Heart left ventricle (tissue), 16 donors: Measurements from ENCODE around the gene CLDN6. TPM values are rescaled to one million over a fixed set of nuclear protein-coding genes. Genes with fewer than 3 reads are reported as not detected.
A peak's percentile ranks its signal among the peaks of the same experiment; 100 is the strongest.
"Not testable (repeated sequence)": the region's sequence is repeated elsewhere in the genome, so short reads cannot be mapped to it uniquely, and the experiment has no call there.

ENCODE experiments used
- ATAC-seq, 4 donors: fragments of 200-7000 bp; cut with Tn5 transposase; one replicate each; pipeline ENCODE4 v1.9.1; 2020 to 2022; ENCODE audit warnings: moderate library complexity in 4 of 4, mild to moderate bottlenecking in 3 of 4, moderate number of reproducible peaks in 1 of 4
- DNase-seq, 5 donors: peaks; one replicate each; pipeline ENCODE4 v3.0.0-alpha.2; 2020
- H3K27ac ChIP-seq, 12 donors: fragments of 200-600 bp; sonication (generic) in 4 of 12; one replicate each; pipeline versions ENCODE4 v1.5.0 to v1.8.0; 2016 to 2022; ENCODE audit warnings: mild to moderate bottlenecking in 2 of 12
- H3K27me3 ChIP-seq, 9 donors: fragments of 200-600 bp; sonication (generic) in 2 of 9; one replicate each; pipeline versions ENCODE4 v1.5.1 to v1.8.0; 2016 to 2022; ENCODE audit warnings: mild to moderate bottlenecking in 3 of 9
- H3K36me3 ChIP-seq, 9 donors: fragments of 200-600 bp; sonication (generic) in 2 of 9; one replicate each; pipeline versions ENCODE4 v1.5.0 to v1.8.0; 2018 to 2022; ENCODE audit warnings: mild to moderate bottlenecking in 2 of 9
- H3K4me1 ChIP-seq, 12 donors: fragments of 200-600 bp; sonication (generic) in 4 of 12; one replicate each; pipeline versions ENCODE4 v1.5.0 to v1.8.0; 2016 to 2022; ENCODE audit warnings: mild to moderate bottlenecking in 3 of 12
- H3K4me3 ChIP-seq, 12 donors: fragments of 200-600 bp; sonication (generic) in 4 of 12; one replicate each; pipeline versions ENCODE4 v1.5.0 to v1.8.0; 2017 to 2022; ENCODE audit warnings: mild to moderate bottlenecking in 9 of 12, moderate library complexity in 4 of 12
- H3K9me3 ChIP-seq, 12 donors: fragments of 200-600 bp; sonication (generic) in 4 of 12; one replicate each; pipeline versions ENCODE4 v1.5.0 to v1.8.0; 2016 to 2022; ENCODE audit warnings: mild to moderate bottlenecking in 1 of 12
- CTCF ChIP-seq, 12 donors: fragments of 200-600 bp; sonication (generic) in 4 of 12; IDR thresholded peaks; one replicate each; pipeline versions ENCODE4 v1.5.0 to v1.8.0; 2018 to 2022; ENCODE audit warnings: antibody characterized with exemption in 12 of 12, mild to moderate bottlenecking in 5 of 12
- POLR2A ChIP-seq, 2 donors: fragments of 450-650 bp; IDR thresholded peaks; one replicate each; pipeline ENCODE4 v1.6.1; 2017; ENCODE audit warnings: antibody characterized with exemption in 2 of 2, mild to moderate bottlenecking in 2 of 2, moderate library complexity in 2 of 2
- WGBS, 4 donors: extraction: QIAGEN DNeasy Blood & Tissue Kit in 2 of 4; methylation state at CpG; one replicate each; pipeline versions ENCODE4 v1.1.5 to v1.1.7; 2013 to 2018; 5-methylcytosine and 5-hydroxymethylcytosine counted together
- intact Hi-C, 10 donors: fragments of 100-400 bp; cut with DNase I; formaldehyde crosslinking; loops; one replicate each; pipeline versions ENCODE4 v1.11.1 to v1.14.2; 2022
- polyA plus RNA-seq, 2 donors: library from polyadenylated mRNA; stranded (reverse); fragments of 200-250 nt; gene quantifications; one replicate each; pipeline ENCODE4 v1.2.3, GENCODE V29; 2013
- total RNA-seq, 9 donors: library from RNA; depleted of rRNA in 2 of 9; stranded (reverse); fragments of >200 nt in 2 of 9; fragmentation: NEBNext Ultra II Directional in 3 of 9; extraction: Animal tissue kit (Norgen Biotek cat#: 25700) in 3 of 9; gene quantifications; one replicate each; pipeline versions ENCODE4 v1.1.0 to v1.2.4, GENCODE V29; 2016 to 2023
- donor health status: ischemic (EF 13 %, LVEDD 7.1; RV severe dilation, severe dysfunction).
- donor health status: healthy with polysubstance abuse.
- donor health status: DM: no; HTN: yes; CAD: no.
- donor health status: DM: no; HTN: no; CAD: no.
- donor health status: ischemic (EF 25% LVEDD 6.9; RV normal size, moderate dysfunction).
- donor health status: ischemic (EF 25% LVEDD 5.7; RV mildly dilated, moderate dysfunction).
- donor health status: healthy.
- donor health status: DM: yes; HTN: yes; CAD: no.
- donor health status: ischemic (EF 35%, LVEDD 5.7; RV mildly dilated, moderate dysfunction).
- donor health status: nonischemic (EF 11% LVEDD 7.7; RV severe dilation, severe dysfunction).
- donor health status: DM: yes; HTN: yes; CAD: no.
- donor health status: PGD.
- donor health status: ischemic (EF 29% LVEDD 5.4; RV normal size, mild dysfunction).
- donor health status: nonischemic (EF 23%, LVEDD 6.1; RV moderate dilation, normal function).

Gene CLDN6
- total and polyA plus RNA-seq, 11 donors, result 0.04 TPM; not detected in 10

- peak overlapping the region in 1 of 12 donors; percentile 67 for H3K27ac ChIP-seq
- ATAC-seq, result no peak
- intact Hi-C loops, result loop anchor here in 7 of 10 donors (5.0 to 10.0 kb wide), 6 partner anchors 47 to 400 kb away; partner anchors contain the start of gene ZNF205 (in 1 of the 7)
Measured at GRCh38 chr16:3054965-3055733, 37.2 kb upstream of the CLDN6 start.

GRCh38 chr16:3053330-3053710 is 35.3 kb upstream of the CLDN6 start:
- 87 to 90% (median 87%) methylated on average over 7 to 13 of the region's 13 CpGs; no CpG with 5 or more reads in 1 of the 4 donors for WGBS, 4 donors
- Histone ChIP-seq H3K4me1 (peaks cover 0 to 36% (median 5%) of the 10 kb centered on the region in 12 donors), H3K27me3 (peaks cover 0 to 20% (median 2%) of the 10 kb centered on the region in 9 donors)
- H3K9me3 ChIP-seq, H3K4me3 ChIP-seq, H3K27ac ChIP-seq, H3K36me3 ChIP-seq, DNase-seq: not testable (repeated sequence)
- intact Hi-C loops, result loop anchor here in 2 of 10 donors (10.0 kb wide), 2 partner anchors 111 to 401 kb away; no protein-coding TSS in a partner anchor
- peak in 2 of 4 donors; percentile 2 to 50 for ATAC-seq

More at GRCh38 chr16:3054965-3055733, 37.2 kb upstream of the CLDN6 start:
- H3K4me3 ChIP-seq, result peak overlapping the region in 1 of 12 donors; percentile 5
- no peaks in the 10 kb centered on the region for H3K9me3 ChIP-seq
- TF ChIP-seq POLR2A (IDR thresholded peaks at IDR 0.05) (no peak), CTCF (IDR thresholded peaks at IDR 0.05) (no peak)
- no peaks in the 10 kb centered on the region for H3K36me3 ChIP-seq
- H3K27me3 ChIP-seq, result peaks cover 0 to 1% (median 0%) of the 10 kb centered on the region in 9 donors
- H3K4me1 ChIP-seq, result peaks cover 0 to 39% (median 16%) of the 10 kb centered on the region in 12 donors
- WGBS, 4 donors, result 79 to 82% (median 81%) methylated on average over 17 of the region's 17 CpGs
- no peak for DNase-seq

GRCh38 chr16:3052571-3053329 is 34.8 kb upstream of the CLDN6 start:
- Histone ChIP-seq H3K27me3 (peaks cover 0 to 25% (median 4%) of the 10 kb centered on the region in 9 donors), H3K4me1 (peaks cover 0 to 32% (median 0%) of the 10 kb centered on the region in 12 donors)
- WGBS, 4 donors, result 83 to 95% (median 88%) methylated on average over 10 to 11 of the region's 12 CpGs
- H3K4me3 ChIP-seq, H3K36me3 ChIP-seq, DNase-seq, H3K27ac ChIP-seq, H3K9me3 ChIP-seq: not testable (repeated sequence)
- ATAC-seq, result peak in 1 of 4 donors; percentile 11
- intact Hi-C loops, result loop anchor here in 2 of 10 donors (10.0 kb wide), 2 partner anchors 112 to 402 kb away; no protein-coding TSS in a partner anchor

GRCh38 chr16:3051494-3051893 is 33.5 kb upstream of the CLDN6 start:
- H3K4me3 ChIP-seq, result no peak overlapping the region
- intact Hi-C loops, result loop anchor here in 2 of 10 donors (10.0 kb wide), 2 partner anchors 113 to 403 kb away; no protein-coding TSS in a partner anchor
- DNase-seq, result no peak
- H3K4me1 ChIP-seq, result peaks cover 0 to 26% (median 4%) of the 10 kb centered on the region in 12 donors
- H3K27ac ChIP-seq, result no peak overlapping the region
- H3K36me3 ChIP-seq, result no peaks in the 10 kb centered on the region
- H3K27me3 ChIP-seq, result peaks cover 8 to 36% (median 17%) of the 10 kb centered on the region in 9 donors
- ATAC-seq, result no peak
- H3K9me3 ChIP-seq, result no peaks in the 10 kb centered on the region
- 62 to 87% (median 76%) methylated on average over 9 of the region's 9 CpGs for WGBS, 4 donors
- TF ChIP-seq POLR2A (IDR thresholded peaks at IDR 0.05) (no peak), CTCF (IDR thresholded peaks at IDR 0.05) (no peak)
